Measurements from ENCODE around the gene UGT2B15. TPM values are rescaled to one million over a fixed set of nuclear protein-coding genes. Genes with fewer than 3 reads are reported as not detected.
"Not testable (repeated sequence)": the region's sequence is repeated elsewhere in the genome, so short reads cannot be mapped to it uniquely, and the experiment has no call there.

UGT2B15 gene
- total RNA-seq, 4 donors from 2014 or later, result not detected

- Histone ChIP-seq H3K4me3 (no peak overlapping the region), H3K27ac (no peak overlapping the region), H3K4me1 (no peaks in the 10 kb centered on the region), H3K36me3 (no peaks in the 10 kb centered on the region), H3K27me3 (no peaks in the 10 kb centered on the region), H3K9me3 (no peaks in the 10 kb centered on the region)
- no peak for DNase-seq
- intact Hi-C loops (cut with DNase I; ENCODE audit: low total_unique reads), result no loop called here
- no peak for TF ChIP-seq CTCF (IDR thresholded peaks at IDR 0.05)
- no peak for TF ChIP-seq POLR2A (IDR thresholded peaks at IDR 0.05)
Measured at GRCh38 chr4:68708566-68708965, 38.1 kb upstream of the UGT2B15 start.

GRCh38 chr4:68703168-68703567, 32.7 kb upstream of the UGT2B15 start:
- H3K4me1 ChIP-seq; intact Hi-C loops (cut with DNase I; ENCODE audit: low total_unique reads); DNase-seq; H3K27me3 ChIP-seq; H3K9me3 ChIP-seq; H3K36me3 ChIP-seq; H3K27ac ChIP-seq; H3K4me3 ChIP-seq: not testable (repeated sequence)

DNA sequence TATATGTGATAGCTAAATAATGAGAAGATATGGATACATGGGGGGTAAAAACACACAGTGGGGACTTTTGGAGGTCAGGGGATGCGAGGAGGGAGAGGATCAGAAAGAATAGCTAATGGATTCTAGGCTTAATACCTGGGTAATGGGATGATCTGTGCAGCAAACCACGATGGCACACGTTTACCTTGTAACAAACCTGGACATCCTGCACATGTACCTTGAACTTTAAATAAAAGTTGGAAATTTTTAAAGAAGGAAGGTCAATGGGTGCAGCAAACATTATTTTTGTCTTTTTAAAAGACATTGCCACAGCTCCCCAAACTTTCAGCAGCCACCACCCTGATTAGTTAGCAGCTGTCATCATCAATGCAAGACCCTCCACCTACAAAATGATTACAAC, 29.7 kb upstream of the UGT2B15 start:
- intact Hi-C loops (cut with DNase I; ENCODE audit: low total_unique reads), result no loop called here
- no peaks in the 10 kb centered on the region for H3K9me3 ChIP-seq
- no peak overlapping the region for H3K4me3 ChIP-seq
- H3K36me3 ChIP-seq, result peaks cover 0 to 2% of the 10 kb centered on the region in 2 donors
- DNase-seq, result no peak
- no peaks in the 10 kb centered on the region for H3K4me1 ChIP-seq
- no peaks in the 10 kb centered on the region for H3K27me3 ChIP-seq
- no peak overlapping the region for H3K27ac ChIP-seq
- TF ChIP-seq CTCF (IDR thresholded peaks at IDR 0.05), result no peak

DNA sequence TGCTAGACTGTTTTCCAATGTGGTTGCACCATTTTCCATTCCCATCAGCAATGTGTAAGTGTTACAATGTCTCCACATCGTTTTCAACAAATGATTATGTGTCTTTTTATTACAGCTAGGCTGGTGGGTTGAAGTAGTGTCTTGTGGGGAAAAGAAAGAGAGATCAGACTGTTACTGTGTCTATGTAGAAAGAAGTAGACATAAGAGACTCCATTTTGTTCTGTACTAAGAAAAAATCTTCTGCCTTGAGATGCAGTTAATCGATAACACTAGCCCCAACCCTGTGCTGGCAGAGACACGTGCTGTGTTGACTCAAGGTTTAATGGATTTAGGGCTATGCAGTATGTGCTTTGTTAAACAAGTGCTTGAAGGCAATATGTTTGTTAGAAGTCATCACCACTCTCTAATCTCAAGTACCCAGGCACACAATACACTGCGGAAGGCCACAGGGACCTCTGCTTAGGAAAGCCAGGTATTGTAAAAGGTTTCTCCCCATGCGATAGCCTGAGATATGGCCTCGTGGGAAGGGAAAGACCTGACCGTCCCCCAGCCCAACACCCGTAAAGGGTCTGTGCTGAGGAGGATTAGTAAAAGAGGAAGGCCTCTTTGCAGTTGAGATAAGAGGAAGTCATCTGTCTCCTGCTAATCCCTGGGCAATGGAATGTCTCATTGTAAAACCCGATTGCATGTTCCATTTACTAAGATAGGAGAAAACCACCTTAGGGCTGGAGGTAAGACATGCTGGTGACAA, 23.0 kb upstream of the UGT2B15 start:
- DNase-seq, result no peak
- Histone ChIP-seq H3K4me3 (no peak overlapping the region), H3K27me3 (no peaks in the 10 kb centered on the region), H3K4me1 (no peaks in the 10 kb centered on the region), H3K9me3 (no peaks in the 10 kb centered on the region), H3K36me3 (peaks cover 0 to 2% of the 10 kb centered on the region in 2 donors), H3K27ac (no peak overlapping the region)
- no peak for TF ChIP-seq CTCF (IDR thresholded peaks at IDR 0.05)
- no peak for TF ChIP-seq POLR2A (IDR thresholded peaks at IDR 0.05)
- intact Hi-C loops (cut with DNase I; ENCODE audit: low total_unique reads), result no loop called here

DNA sequence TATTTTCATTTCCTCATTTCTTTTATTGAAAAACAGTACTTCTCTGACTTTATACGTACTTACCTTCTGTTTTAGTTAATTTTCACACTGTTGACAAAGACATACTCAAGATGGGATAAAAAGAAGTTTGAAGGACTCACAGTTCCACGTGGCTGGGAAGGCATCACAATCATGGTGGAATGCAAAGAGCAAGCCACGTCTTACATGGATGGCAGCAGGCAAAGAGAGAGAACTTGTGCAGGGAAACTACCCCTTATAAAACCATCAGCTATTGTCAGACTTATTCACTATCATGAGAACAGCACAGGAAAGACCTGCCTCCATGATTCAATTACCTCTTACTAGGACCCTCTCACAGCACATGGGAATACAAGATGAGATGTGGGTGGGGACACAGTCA, 20.7 kb upstream of the UGT2B15 start:
- intact Hi-C loops (cut with DNase I; ENCODE audit: low total_unique reads), result no loop called here
- Histone ChIP-seq H3K4me3 (no peak overlapping the region), H3K9me3 (no peaks in the 10 kb centered on the region), H3K36me3 (peaks cover 0 to 2% of the 10 kb centered on the region in 2 donors), H3K4me1 (no peaks in the 10 kb centered on the region), H3K27me3 (no peaks in the 10 kb centered on the region), H3K27ac (no peak overlapping the region)
- DNase-seq, result no peak
- TF ChIP-seq CTCF (IDR thresholded peaks at IDR 0.05) (no peak), POLR2A (IDR thresholded peaks at IDR 0.05) (no peak)

GRCh38 chr4:68683034-68683433, 12.6 kb upstream of the UGT2B15 start:
- Histone ChIP-seq H3K9me3 (no peaks in the 10 kb centered on the region), H3K36me3 (no peaks in the 10 kb centered on the region), H3K4me3 (no peak overlapping the region), H3K27ac (no peak overlapping the region), H3K27me3 (no peaks in the 10 kb centered on the region), H3K4me1 (no peaks in the 10 kb centered on the region)
- intact Hi-C loops (cut with DNase I; ENCODE audit: low total_unique reads), result no loop called here
- DNase-seq, result no peak
- TF ChIP-seq CTCF (IDR thresholded peaks at IDR 0.05), result no peak
- TF ChIP-seq POLR2A (IDR thresholded peaks at IDR 0.05), result no peak

GRCh38 chr4:68681298-68681697, 10.8 kb upstream of the UGT2B15 start:
- H3K9me3 ChIP-seq; H3K4me3 ChIP-seq; H3K36me3 ChIP-seq; intact Hi-C loops (cut with DNase I; ENCODE audit: low total_unique reads); H3K27me3 ChIP-seq; DNase-seq; H3K27ac ChIP-seq; H3K4me1 ChIP-seq: not testable (repeated sequence)
